A549 treated with Hydrocortisone at 1 μM for 4 hours (cell line): ENCODE data around the gene PTGES3. TPM values are rescaled to one million over a fixed set of nuclear protein-coding genes. Genes with fewer than 3 reads are reported as not detected.

Source experiments
- total RNA-seq: library from RNA; stranded (reverse); fragments of 200-300 nt; extraction: Qiagen RNA extraction; gene quantifications from 5 replicates; pipeline ENCODE4 v1.2.3, GENCODE V29; 2022

The PTGES3 gene
- 350 to 444 TPM (median 376 TPM) in 5 replicates for total RNA-seq

GRCh38 chr12:56688129-56688845, at the start of gene PTGES3:
PTGES3 (minus strand) TSS chr12:56688284; CDS start chr12:56687999, 285 bp downstream.

GRCh38 chr12:56724972-56725722, 37.1 kb upstream of the PTGES3 start, which contains the start of gene NACA:
NACA (minus strand) TSS chr12:56725299; CDS start chr12:56724521, 778 bp downstream.

GRCh38 chr12:56645717-56646446, 42.2 kb downstream of the PTGES3 start, which contains the start of gene ATP5F1B:
ATP5F1B (minus strand) TSS chr12:56645984; CDS start chr12:56645963, 21 bp downstream.

DNA sequence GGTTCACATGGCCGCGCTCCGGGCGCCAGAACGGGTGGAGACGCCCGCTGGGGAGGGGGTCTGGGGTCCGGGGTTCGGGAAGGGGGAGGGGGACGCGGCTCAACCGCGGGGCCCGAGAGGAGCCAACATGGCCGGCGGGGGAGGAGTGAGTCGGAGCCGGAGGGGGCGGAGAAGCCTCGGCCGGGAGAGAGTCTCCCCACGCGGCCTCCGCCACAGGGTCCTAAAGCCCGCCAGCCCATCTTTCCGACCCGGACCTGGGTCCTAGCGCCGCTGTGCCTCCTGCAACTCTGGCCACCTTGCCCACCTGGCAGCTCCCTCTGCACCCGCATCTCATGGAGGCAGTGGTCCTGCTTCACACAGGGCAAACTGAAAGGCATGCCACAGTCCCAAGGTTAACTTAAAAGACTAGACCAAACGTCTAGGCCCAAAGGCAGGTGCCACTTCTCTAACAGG, 57.9 kb downstream of the PTGES3 start, which contains the start of gene BAZ2A:
BAZ2A (minus strand) TSS at position 147 of the 453 bp plus-strand sequence. CDS start 12,796 bp downstream, outside the sequence.

Other genes starting within 250 kb of the PTGES3 start
- gene TIMELESS, start 238.9 kb downstream of the PTGES3 start, total RNA-seq = 33.4 to 38.2 TPM (median 36.3 TPM) in 5 replicates
- 0.10 to 0.22 TPM (median 0.20 TPM) in 3 of 5 replicates, not detected in the others for gene MIP, start 233.6 kb downstream of the PTGES3 start, total RNA-seq
- 1.7 to 2.1 TPM (median 1.9 TPM) in 5 replicates for gene SPRYD4, start 219.7 kb downstream of the PTGES3 start, total RNA-seq
- 0.13 to 0.31 TPM (median 0.21 TPM) in 5 replicates for gene GLS2, start 200.1 kb downstream of the PTGES3 start, total RNA-seq
- gene RBMS2, start 166.5 kb downstream of the PTGES3 start, total RNA-seq = 9.1 to 12.2 TPM (median 11.0 TPM) in 5 replicates
- gene BAZ2A, start 58.0 kb downstream of the PTGES3 start, total RNA-seq = 26.6 to 44.1 TPM (median 39.4 TPM) in 5 replicates
- 875 to 961 TPM (median 909 TPM) in 5 replicates for gene ATP5F1B, start 42.3 kb downstream of the PTGES3 start, total RNA-seq
- 1,471 to 1,612 TPM (median 1,521 TPM) in 5 replicates for gene NACA, start 37.0 kb upstream of the PTGES3 start, total RNA-seq
- gene PRIM1, start 64.0 kb upstream of the PTGES3 start, total RNA-seq = 23.7 to 32.4 TPM (median 25.2 TPM) in 5 replicates
- gene HSD17B6, start 75.0 kb upstream of the PTGES3 start, total RNA-seq = 0.82 to 1.6 TPM (median 1.1 TPM) in 5 replicates
- 0.06 TPM in 1 of 5 replicates, not detected in the others for gene SDR9C7, start 246.1 kb upstream of the PTGES3 start, total RNA-seq